ENCODE results near the gene RPL39L. TPM values are rescaled to one million over a fixed set of nuclear protein-coding genes. Genes with fewer than 3 reads are reported as not detected.

RPL39L gene
- total and polyA plus RNA-seq, 4 donors, result 3.4 to 9.4 (median 6.4) TPM

DNA sequence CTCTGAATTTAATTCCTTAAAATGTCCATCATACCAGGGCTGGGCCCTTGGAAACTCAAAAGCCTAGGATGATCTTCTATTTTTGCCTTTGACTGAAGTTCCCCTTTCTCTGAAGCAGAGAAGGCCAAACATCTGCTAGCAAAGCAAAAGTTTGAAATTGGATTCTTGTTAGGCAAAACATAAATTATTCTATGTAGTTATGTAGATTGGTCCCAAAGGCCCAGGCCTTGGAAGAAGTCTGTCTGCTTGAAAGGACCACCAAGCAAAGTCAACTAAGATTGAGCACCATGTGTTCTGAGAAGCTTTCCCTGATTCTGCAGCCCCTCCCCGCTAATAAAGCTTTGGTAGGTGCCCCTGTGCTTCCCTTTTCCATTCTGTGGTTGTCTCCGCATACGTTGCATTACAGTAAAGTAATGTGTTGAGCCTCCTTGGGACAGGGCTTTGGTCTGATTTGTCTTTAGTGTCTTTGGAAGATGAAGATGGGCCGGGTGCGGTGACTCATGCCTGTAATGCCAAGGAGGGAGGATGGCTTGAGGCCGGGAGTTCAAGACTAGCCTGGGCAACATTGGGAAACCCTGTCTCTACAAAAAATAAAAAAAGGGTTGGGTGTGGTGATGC lies 56.4 kb downstream of the RPL39L start:
- H3K4me1 ChIP-seq (ENCODE audit: control insufficient read depth in 5 of 5, insufficient read depth in 5 of 5, low read length in 5 of 5), result peaks cover 0 to 4% (median 2%) of the 10 kb centered on the region in 5 donors
- WGBS, 2 donors, result 69 to 87% methylated on average over 6 of the region's 6 CpGs

GRCh38 chr3:187080799-187081450 lies 58.4 kb downstream of the RPL39L start:
- Histone ChIP-seq H3K9ac (ENCODE audit: insufficient read depth in 1 of 2, low read length in 2 of 2) (no peak overlapping the region), H3K27ac (ENCODE audit: low read depth in 1 of 2, low read length in 1 of 2) (no peak overlapping the region), H3K4me3 (no peak overlapping the region), H3K4me1 (ENCODE audit: control insufficient read depth in 5 of 5, insufficient read depth in 5 of 5, low read length in 5 of 5) (peaks cover 0 to 4% (median 2%) of the 10 kb centered on the region in 5 donors), H3K36me3 (ENCODE audit: control insufficient read depth in 4 of 4, insufficient read depth in 4 of 4, low read length in 4 of 4) (peaks cover 0 to 15% (median under 1%) of the 10 kb centered on the region in 4 donors), H3K9me3 (ENCODE audit: control insufficient read depth in 4 of 4, insufficient read depth in 3 of 4, low read length in 3 of 4) (peaks cover 0 to 2% (median 0%) of the 10 kb centered on the region in 4 donors), H3K27me3 (ENCODE audit: control insufficient read depth in 3 of 3, insufficient read depth in 3 of 3, low read length in 2 of 3) (no peaks in the 10 kb centered on the region)
- 88 to 95% methylated on average over 13 of the region's 13 CpGs for WGBS, 2 donors
- TF ChIP-seq, protein P1, sequence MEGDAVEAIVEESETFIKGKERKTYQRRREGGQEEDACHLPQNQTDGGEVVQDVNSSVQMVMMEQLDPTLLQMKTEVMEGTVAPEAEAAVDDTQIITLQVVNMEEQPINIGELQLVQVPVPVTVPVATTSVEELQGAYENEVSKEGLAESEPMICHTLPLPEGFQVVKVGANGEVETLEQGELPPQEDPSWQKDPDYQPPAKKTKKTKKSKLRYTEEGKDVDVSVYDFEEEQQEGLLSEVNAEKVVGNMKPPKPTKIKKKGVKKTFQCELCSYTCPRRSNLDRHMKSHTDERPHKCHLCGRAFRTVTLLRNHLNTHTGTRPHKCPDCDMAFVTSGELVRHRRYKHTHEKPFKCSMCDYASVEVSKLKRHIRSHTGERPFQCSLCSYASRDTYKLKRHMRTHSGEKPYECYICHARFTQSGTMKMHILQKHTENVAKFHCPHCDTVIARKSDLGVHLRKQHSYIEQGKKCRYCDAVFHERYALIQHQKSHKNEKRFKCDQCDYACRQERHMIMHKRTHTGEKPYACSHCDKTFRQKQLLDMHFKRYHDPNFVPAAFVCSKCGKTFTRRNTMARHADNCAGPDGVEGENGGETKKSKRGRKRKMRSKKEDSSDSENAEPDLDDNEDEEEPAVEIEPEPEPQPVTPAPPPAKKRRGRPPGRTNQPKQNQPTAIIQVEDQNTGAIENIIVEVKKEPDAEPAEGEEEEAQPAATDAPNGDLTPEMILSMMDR (IDR thresholded peaks at IDR 0.05; ENCODE audit: control extremely low read depth, extremely low read depth), result no peak
- ATAC-seq (ENCODE audit: insufficient read depth, low FRiP score), result no peak
- DNase-seq, result no peak

More for the DNA sequence above, 56.4 kb downstream of the RPL39L start:
- ATAC-seq (ENCODE audit: insufficient read depth, low FRiP score) (no peak), DNase-seq (no peak)
- Histone ChIP-seq H3K4me3 (no peak overlapping the region), H3K9me3 (ENCODE audit: control insufficient read depth in 4 of 4, insufficient read depth in 3 of 4, low read length in 3 of 4) (peaks cover 0 to 1% (median 0%) of the 10 kb centered on the region in 4 donors), H3K36me3 (ENCODE audit: control insufficient read depth in 4 of 4, insufficient read depth in 4 of 4, low read length in 4 of 4) (peaks cover 0 to under 1% (median 0%) of the 10 kb centered on the region in 4 donors), H3K9ac (ENCODE audit: insufficient read depth in 1 of 2, low read length in 2 of 2) (no peak overlapping the region), H3K27me3 (ENCODE audit: control insufficient read depth in 3 of 3, insufficient read depth in 3 of 3, low read length in 2 of 3) (no peaks in the 10 kb centered on the region), H3K27ac (ENCODE audit: low read depth in 1 of 2, low read length in 1 of 2) (no peak overlapping the region)
- TF ChIP-seq, protein P1 (IDR thresholded peaks at IDR 0.05; ENCODE audit: control extremely low read depth, extremely low read depth), result no peak

DNA sequence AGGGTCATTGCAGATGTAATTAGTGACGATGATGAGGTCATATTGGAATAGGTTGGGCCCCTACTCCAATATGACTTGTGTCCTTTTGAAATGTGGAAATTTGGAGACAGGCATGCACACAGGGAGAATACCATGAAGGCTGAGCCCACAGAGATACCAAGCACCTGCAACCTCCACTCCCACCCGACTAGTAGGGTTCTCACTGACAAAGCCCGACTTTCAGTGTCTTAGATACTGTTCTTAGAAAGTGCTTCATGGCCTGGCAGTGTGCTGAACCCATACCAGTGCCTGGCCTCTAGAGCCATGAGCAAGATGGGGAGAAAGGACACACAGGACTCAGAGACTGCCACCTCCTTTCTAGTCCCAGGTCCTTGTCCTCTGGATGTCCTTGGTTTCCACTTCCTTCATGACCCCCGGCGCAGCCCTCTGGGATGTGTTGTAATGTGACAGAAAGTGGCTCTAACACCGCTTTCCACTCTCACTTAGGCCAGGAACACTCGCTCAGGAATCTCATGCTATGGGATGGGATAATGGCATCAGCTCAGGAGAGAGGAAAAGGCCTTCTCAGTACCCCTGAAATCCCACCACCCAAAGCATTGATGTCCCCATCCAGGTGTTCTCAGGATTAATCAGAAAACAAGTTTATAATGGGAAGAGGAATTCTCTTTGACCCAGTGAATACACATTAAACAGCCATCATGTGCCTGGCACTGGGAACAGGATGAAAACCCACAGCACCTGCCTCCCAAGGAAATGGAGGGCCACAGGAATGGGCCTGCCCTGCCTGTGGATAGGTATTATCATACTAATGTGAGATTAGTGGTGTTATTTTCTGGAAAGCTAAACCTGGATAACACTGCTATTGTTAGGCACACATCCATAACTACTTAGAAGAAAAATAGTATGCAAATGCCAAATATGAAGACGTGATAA lies 59.9 kb downstream of the RPL39L start:
- H3K27ac ChIP-seq (ENCODE audit: low read depth in 1 of 2, low read length in 1 of 2), result no peak overlapping the region
- no peak overlapping the region for H3K4me3 ChIP-seq
- no peak overlapping the region for H3K9ac ChIP-seq (ENCODE audit: insufficient read depth in 1 of 2, low read length in 2 of 2)
- DNase-seq (no peak), ATAC-seq (ENCODE audit: insufficient read depth, low FRiP score) (no peak)
- TF ChIP-seq, protein P1 (IDR thresholded peaks at IDR 0.05; ENCODE audit: control extremely low read depth, extremely low read depth), result no peak
- 85 to 93% methylated on average over 8 of the region's 8 CpGs for WGBS, 2 donors
- H3K4me1 ChIP-seq (ENCODE audit: control insufficient read depth in 5 of 5, insufficient read depth in 5 of 5, low read length in 5 of 5), result peaks cover 0 to 1% (median 0%) of the 10 kb centered on the region in 5 donors
- no peaks in the 10 kb centered on the region for H3K27me3 ChIP-seq (ENCODE audit: control insufficient read depth in 3 of 3, insufficient read depth in 3 of 3, low read length in 2 of 3)
- peaks cover 0 to 2% (median 0%) of the 10 kb centered on the region in 4 donors for H3K9me3 ChIP-seq (ENCODE audit: control insufficient read depth in 4 of 4, insufficient read depth in 3 of 4, low read length in 3 of 4)
- peaks cover 0 to 25% (median 4%) of the 10 kb centered on the region in 4 donors for H3K36me3 ChIP-seq (ENCODE audit: control insufficient read depth in 4 of 4, insufficient read depth in 4 of 4, low read length in 4 of 4)
